IMR-90 (cell line): ENCODE measurements around the gene PLXNB3.

Experiments used
- CEBPB ChIP-seq: IDR thresholded peaks from 2 replicates; pipeline ENCODE4 v1.6.1; 2012; ENCODE audit warnings: low read depth, low read length, improper control_type of control experiment
- CHD1 ChIP-seq: IDR thresholded peaks from 2 replicates; pipeline ENCODE4 v1.6.1; 2012; ENCODE audit warnings: low read depth, low read length, improper control_type of control experiment
- CTCF ChIP-seq: conservative IDR thresholded peaks from 2 replicates; pipeline ENCODE4 v1.5.1; 2012; ENCODE audit warnings: mild to moderate bottlenecking, low read depth, low read length, improper control_type of control experiment
- ELK1 ChIP-seq: fragments of 150-350 bp; IDR thresholded peaks from 2 replicates; pipeline ENCODE4 v1.6.1; 2016; ENCODE audit warnings: low read depth, mild to moderate bottlenecking, low read length, moderate library complexity, borderline replicate concordance
- MAFK ChIP-seq: IDR thresholded peaks from 2 replicates; pipeline ENCODE4 v1.6.1; 2012; ENCODE audit warnings: low read depth, low read length, improper control_type of control experiment
- MAZ ChIP-seq: IDR thresholded peaks from 2 replicates; pipeline ENCODE4 v1.6.1; 2012; ENCODE audit warnings: low read depth, mild to moderate bottlenecking, low read length, improper control_type of control experiment, moderate library complexity, borderline replicate concordance
- MXI1 ChIP-seq: IDR thresholded peaks from 2 replicates; pipeline ENCODE4 v1.6.1; 2012; ENCODE audit warnings: low read depth, mild to moderate bottlenecking, low read length, moderate library complexity, borderline replicate concordance
- POLR2A ChIP-seq: IDR thresholded peaks from 2 replicates; pipeline ENCODE4 v1.6.1; 2012; ENCODE audit warnings: mild to moderate bottlenecking, low read depth, low read length
- RAD21 ChIP-seq: IDR thresholded peaks from 2 replicates; pipeline ENCODE4 v1.6.1; 2012; ENCODE audit warnings: low read length, improper control_type of control experiment
- RFX5 ChIP-seq: IDR thresholded peaks from 2 replicates; pipeline ENCODE4 v1.8.0; 2012; ENCODE audit warnings: low read depth, mild to moderate bottlenecking, low read length, moderate library complexity
- SMC3 ChIP-seq: fragments of 150-350 bp; IDR thresholded peaks from 2 replicates; pipeline ENCODE4 v1.6.1; 2016; ENCODE audit warnings: low read depth, mild to moderate bottlenecking, antibody characterized with exemption, low read length, moderate library complexity
- USF2 ChIP-seq: fragments of 150-350 bp; IDR thresholded peaks from 2 replicates; pipeline ENCODE4 v1.6.1; 2017; ENCODE audit warnings: mild to moderate bottlenecking, antibody characterized with exemption, low read length, low read depth

GRCh38 chrX:153792368-153792767 is 28.3 kb downstream of the PLXNB3 start:
- TF ChIP-seq MAZ: no peak
- no peak for TF ChIP-seq CTCF
- TF ChIP-seq POLR2A: no peak
- TF ChIP-seq CEBPB: no peak
- TF ChIP-seq SMC3: no peak
- no peak for TF ChIP-seq RAD21
- no peak for TF ChIP-seq CHD1
- TF ChIP-seq RFX5: no peak
- TF ChIP-seq MAFK: no peak
- TF ChIP-seq USF2: no peak
- no peak for TF ChIP-seq ELK1
- no peak for TF ChIP-seq MXI1
